Progenitor cell of endocrine pancreas (in vitro differentiated cells): ENCODE results near the gene RERE. TPM values are rescaled to one million over a fixed set of nuclear protein-coding genes. Genes with fewer than 3 reads are reported as not detected.

Experiments
- DNase-seq: peaks from one replicate; pipeline ENCODE4 v3.0.0; 2021; ENCODE audit warnings: low spot score; ENCODE audit not compliant: unreplicated experiment
- H3K27ac Mint-ChIP-seq: 2 replicates; pipeline ENCODE4 v1.8.0; 2021; ENCODE audit warnings: mild to moderate bottlenecking, moderate library complexity, mixed read lengths
- H3K27me3 Mint-ChIP-seq: 2 replicates; pipeline ENCODE4 v1.8.0; 2021; ENCODE audit warnings: mixed read lengths
- H3K36me3 Mint-ChIP-seq: 2 replicates; pipeline ENCODE4 v1.8.0; 2022; ENCODE audit warnings: mixed read lengths; ENCODE audit not compliant: insufficient read depth
- H3K4me1 Mint-ChIP-seq: 2 replicates; pipeline ENCODE4 v1.8.0; 2021; ENCODE audit warnings: low read depth, mixed read lengths
- H3K4me3 Mint-ChIP-seq: 2 replicates; pipeline ENCODE4 v1.8.0; 2021; ENCODE audit warnings: low read depth, mild to moderate bottlenecking, moderate library complexity, mixed read lengths
- H3K9me3 Mint-ChIP-seq: 2 replicates; pipeline ENCODE4 v1.8.0; 2021; ENCODE audit warnings: low read depth, mixed read lengths
- CTCF ChIP-seq: fragments of 200-600 bp; sonication (generic); IDR thresholded peaks from one replicate; pipeline ENCODE4 v1.5.0; 2021; ENCODE audit warnings: antibody characterized with exemption, mild to moderate bottlenecking; ENCODE audit not compliant: unreplicated experiment
- total RNA-seq: library from RNA; stranded (reverse); gene quantifications from 2 replicates; pipeline ENCODE4 v1.2.1, GENCODE V29; 2021

Gene RERE
- total RNA-seq, 1 donor from 2014 or later: 329 TPM

- Mint-ChIP-seq H3K9me3 (no peaks in the 10 kb centered on the region), H3K27ac (peak overlapping the region; percentile 81), H3K4me3 (no peak overlapping the region), H3K4me1 (peaks cover 32% of the 10 kb centered on the region), H3K27me3 (no peaks in the 10 kb centered on the region), H3K36me3 (peaks cover 3% of the 10 kb centered on the region)
- TF ChIP-seq CTCF: no peak
- DNase-seq: no peak
Observed at GRCh38 chr1:8473891-8474300, 343.5 kb downstream of the RERE start.

GRCh38 chr1:8473121-8473875 is 344.1 kb downstream of the RERE start:
- Mint-ChIP-seq H3K27me3 (no peaks in the 10 kb centered on the region), H3K4me1 (peaks cover 34% of the 10 kb centered on the region), H3K36me3 (peaks cover 4% of the 10 kb centered on the region), H3K9me3 (no peaks in the 10 kb centered on the region), H3K27ac (peak overlapping the region; percentile 88), H3K4me3 (no peak overlapping the region)
- no peak for DNase-seq
- no peak for TF ChIP-seq CTCF

GRCh38 chr1:8472668-8473067 is 344.8 kb downstream of the RERE start:
- no peak for TF ChIP-seq CTCF
- H3K27ac Mint-ChIP-seq: peak overlapping the region; percentile 88
- H3K4me3 Mint-ChIP-seq: no peak overlapping the region
- DNase-seq: no peak
- H3K27me3 Mint-ChIP-seq: no peaks in the 10 kb centered on the region
- H3K4me1 Mint-ChIP-seq: peaks cover 29% of the 10 kb centered on the region
- no peaks in the 10 kb centered on the region for H3K9me3 Mint-ChIP-seq
- H3K36me3 Mint-ChIP-seq: peaks cover 4% of the 10 kb centered on the region

- no peaks in the 10 kb centered on the region for H3K27me3 Mint-ChIP-seq
- H3K27ac Mint-ChIP-seq: peak overlapping the region; percentile 78
- no peaks in the 10 kb centered on the region for H3K9me3 Mint-ChIP-seq
- no peak overlapping the region for H3K4me3 Mint-ChIP-seq
- TF ChIP-seq CTCF: no peak
- H3K4me1 Mint-ChIP-seq: peaks cover 28% of the 10 kb centered on the region
- DNase-seq: no peak
- peaks cover 5% of the 10 kb centered on the region for H3K36me3 Mint-ChIP-seq
Observed at GRCh38 chr1:8471451-8471850, 346.0 kb downstream of the RERE start.

GRCh38 chr1:8468751-8469150 is 348.7 kb downstream of the RERE start:
- H3K27me3 Mint-ChIP-seq: no peaks in the 10 kb centered on the region
- no peak for DNase-seq
- no peak overlapping the region for H3K4me3 Mint-ChIP-seq
- peaks cover 34% of the 10 kb centered on the region for H3K4me1 Mint-ChIP-seq
- TF ChIP-seq CTCF: no peak
- no peaks in the 10 kb centered on the region for H3K9me3 Mint-ChIP-seq
- H3K36me3 Mint-ChIP-seq: peaks cover 18% of the 10 kb centered on the region
- peak overlapping the region; percentile 71 for H3K27ac Mint-ChIP-seq
